ENCODE measurements around the gene FAM3D. TPM values are rescaled to one million over a fixed set of nuclear protein-coding genes. Genes with fewer than 3 reads are reported as not detected.

Gene FAM3D
- total RNA-seq, 1 donor from 2014 or later: not detected

- intact Hi-C loops (cut with micrococcal nuclease): no loop called here
Observed at GRCh38 chr3:58597770-58598310, 68.7 kb downstream of the FAM3D start.

GRCh38 chr3:58596834-58597518 lies 69.6 kb downstream of the FAM3D start:
- intact Hi-C loops (cut with micrococcal nuclease): no loop called here

DNA sequence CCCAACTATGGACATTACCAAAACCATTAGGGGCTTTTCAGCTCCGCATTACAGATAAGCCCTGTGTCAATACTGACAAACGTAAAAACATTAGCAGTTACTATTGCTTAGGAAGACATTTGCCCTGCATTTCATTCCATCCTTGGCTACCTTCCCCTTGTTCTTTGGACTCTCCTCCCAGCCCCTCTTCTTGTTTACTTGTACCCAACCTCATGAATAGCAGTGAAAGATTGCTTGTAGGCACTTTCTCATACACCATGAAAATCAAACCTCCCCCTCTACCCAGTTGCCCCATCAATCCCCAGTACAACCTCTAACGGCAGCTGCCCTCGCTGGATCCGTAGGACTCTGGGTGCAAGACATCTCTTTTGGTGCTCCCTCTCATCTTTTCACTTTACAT lies 72.5 kb downstream of the FAM3D start:
- intact Hi-C loops (cut with micrococcal nuclease): no loop called here

GRCh38 chr3:58591517-58592510 lies 74.8 kb downstream of the FAM3D start:
- intact Hi-C loops (cut with micrococcal nuclease): no loop called here

GRCh38 chr3:58588030-58588614 lies 78.5 kb downstream of the FAM3D start:
- intact Hi-C loops (cut with micrococcal nuclease): no loop called here

- intact Hi-C loops (cut with micrococcal nuclease): no loop called here
Observed at GRCh38 chr3:58586776-58587192, 79.8 kb downstream of the FAM3D start.

GRCh38 chr3:58585994-58586393 lies 80.6 kb downstream of the FAM3D start:
- intact Hi-C loops (cut with micrococcal nuclease): loop anchor here (1.0 kb wide), 2 partner anchors 18 to 44 kb away; no protein-coding TSS in a partner anchor

- intact Hi-C loops (cut with micrococcal nuclease): loop anchor here (1.0 kb wide), 2 partner anchors 17 to 45 kb away; no protein-coding TSS in a partner anchor
Observed at GRCh38 chr3:58585005-58585786, 81.4 kb downstream of the FAM3D start.

DNA sequence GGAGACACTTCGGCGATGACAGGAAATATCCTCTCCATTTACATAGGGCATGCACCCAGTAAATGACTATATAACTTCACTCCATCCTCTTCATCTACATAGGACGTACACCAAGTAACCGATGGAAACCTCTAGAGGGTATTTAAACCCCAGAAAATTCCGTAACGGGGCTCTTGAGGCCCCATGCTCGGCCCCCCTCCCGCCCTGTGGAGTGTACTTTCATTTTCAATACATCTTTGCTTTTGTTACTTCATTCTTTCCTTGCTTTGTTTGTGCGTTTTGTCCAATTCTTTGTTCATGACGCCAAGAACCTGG lies 81.9 kb downstream of the FAM3D start:
- intact Hi-C loops (cut with micrococcal nuclease): loop anchor here (1.0 kb wide), 2 partner anchors 16 to 46 kb away; no protein-coding TSS in a partner anchor

Other genes starting within 250 kb of the FAM3D start
- gene PDHB, start 232.9 kb downstream of the FAM3D start, total RNA-seq: 63.8 and 68.7 TPM in 2 replicates
- 10.7 and 11.2 TPM in 2 replicates for gene KCTD6, start 174.7 kb downstream of the FAM3D start, total RNA-seq
- not detected in 2 replicates for gene ACOX2, start 129.6 kb downstream of the FAM3D start, total RNA-seq
- gene FAM107A, start 89.4 kb downstream of the FAM3D start, total RNA-seq: not detected in 2 replicates

Measured in T-helper 1 cell treated with Interleukin-12 subunit alpha and Interleukin-12 subunit beta and Interleukin-4 antibody, amounts not matched to agents 30 ng/mL and 1 ng/mL, for 36 hours (primary cell).